ENCODE measurements around the gene UBA3.

Gene UBA3

GRCh38 chr3:69033470-69033869 is 46.7 kb downstream of the UBA3 start:
- H3K18ac ChIP-seq (ENCODE audit: low read depth in 1 of 2, low read length in 2 of 2) = no peak overlapping the region
- H3K36me3 ChIP-seq (ENCODE audit: control insufficient read depth in 1 of 2, insufficient read depth in 2 of 2, low read depth in 1 of 2, low read length in 2 of 2) = peaks cover 21 to 95% of the 10 kb centered on the region in 2 experiments
- peak overlapping the region; percentile 64 for H3K27ac ChIP-seq (ENCODE audit: low read length, poor library complexity, severe bottlenecking)
- H2AFZ ChIP-seq (ENCODE audit: low read depth, low read length) = no peak overlapping the region
- H2AK5ac ChIP-seq (ENCODE audit: low read length, severe bottlenecking) = no peak overlapping the region
- H3K9me3 ChIP-seq (ENCODE audit: control insufficient read depth, low read length) = no peaks in the 10 kb centered on the region
- peak; percentile 74 for DNase-seq
- no peak overlapping the region for H3K4ac ChIP-seq (ENCODE audit: low read depth in 1 of 2, low read length in 2 of 2)
- H3K27me3 ChIP-seq (ENCODE audit: control insufficient read depth in 1 of 2, insufficient read depth in 1 of 2, low read length in 2 of 2) = no peaks in the 10 kb centered on the region
- no peak overlapping the region for H3K14ac ChIP-seq (ENCODE audit: low read length in 2 of 2)
- peaks cover 6% of the 10 kb centered on the region for H3K79me1 ChIP-seq (replicated peaks; ENCODE audit: low read length, poor library complexity, severe bottlenecking)
- H4K8ac ChIP-seq (ENCODE audit: low read length) = no peak overlapping the region
- no peak overlapping the region for H2BK15ac ChIP-seq (ENCODE audit: low read depth, poor library complexity, severe bottlenecking)
- H3K9ac ChIP-seq (ENCODE audit: low read length) = no peak overlapping the region
- H2BK12ac ChIP-seq (ENCODE audit: low read length in 2 of 2) = no peak overlapping the region
- H3K23ac ChIP-seq (ENCODE audit: low read length in 2 of 2) = no peak overlapping the region
- no peak overlapping the region for H4K91ac ChIP-seq (ENCODE audit: low read length)
- no peaks in the 10 kb centered on the region for H3K4me1 ChIP-seq (ENCODE audit: control insufficient read depth, insufficient read depth, low read depth, low read length)
- WGBS = 80% methylated on average over 6 of the region's 7 CpGs
- no peak overlapping the region for H3K4me3 ChIP-seq (ENCODE audit: insufficient read depth in 1 of 2, low read depth in 1 of 2, low read length in 2 of 2)
- no peak overlapping the region for H3K4me2 ChIP-seq (ENCODE audit: low read length, poor library complexity, severe bottlenecking)
- H2BK5ac ChIP-seq (ENCODE audit: low read depth, low read length, poor library complexity, severe bottlenecking) = no peak overlapping the region
- H2BK120ac ChIP-seq (ENCODE audit: low read depth, low read length) = no peak overlapping the region

GRCh38 chr3:69032737-69033136 is 47.4 kb downstream of the UBA3 start:
- no peak overlapping the region for H2BK12ac ChIP-seq (ENCODE audit: low read length in 2 of 2)
- H3K4ac ChIP-seq (ENCODE audit: low read depth in 1 of 2, low read length in 2 of 2) = no peak overlapping the region
- H4K8ac ChIP-seq (ENCODE audit: low read length) = no peak overlapping the region
- H3K9ac ChIP-seq (ENCODE audit: low read length) = no peak overlapping the region
- no peaks in the 10 kb centered on the region for H3K9me3 ChIP-seq (ENCODE audit: control insufficient read depth, low read length)
- H4K91ac ChIP-seq (ENCODE audit: low read length) = no peak overlapping the region
- no peak overlapping the region for H2BK15ac ChIP-seq (ENCODE audit: low read depth, poor library complexity, severe bottlenecking)
- H3K18ac ChIP-seq (ENCODE audit: low read depth in 1 of 2, low read length in 2 of 2) = no peak overlapping the region
- no peak overlapping the region for H3K4me3 ChIP-seq (ENCODE audit: insufficient read depth in 1 of 2, low read depth in 1 of 2, low read length in 2 of 2)
- peak overlapping the region; percentile 47 for H3K27ac ChIP-seq (ENCODE audit: low read length, poor library complexity, severe bottlenecking)
- no peaks in the 10 kb centered on the region for H3K4me1 ChIP-seq (ENCODE audit: control insufficient read depth, insufficient read depth, low read depth, low read length)
- no peak overlapping the region for H2AFZ ChIP-seq (ENCODE audit: low read depth, low read length)
- no peak overlapping the region for H2AK5ac ChIP-seq (ENCODE audit: low read length, severe bottlenecking)
- no peak overlapping the region for H3K14ac ChIP-seq (ENCODE audit: low read length in 2 of 2)
- peaks cover 6% of the 10 kb centered on the region for H3K79me1 ChIP-seq (replicated peaks; ENCODE audit: low read length, poor library complexity, severe bottlenecking)
- H3K4me2 ChIP-seq (ENCODE audit: low read length, poor library complexity, severe bottlenecking) = no peak overlapping the region
- whole genome bisulfite sequencing = 95% methylated on average over 9 of the region's 9 CpGs
- no peak overlapping the region for H2BK5ac ChIP-seq (ENCODE audit: low read depth, low read length, poor library complexity, severe bottlenecking)
- H3K23ac ChIP-seq (ENCODE audit: low read length in 2 of 2) = no peak overlapping the region
- H3K36me3 ChIP-seq (ENCODE audit: control insufficient read depth in 1 of 2, insufficient read depth in 2 of 2, low read depth in 1 of 2, low read length in 2 of 2) = peaks cover 21 to 95% of the 10 kb centered on the region in 2 experiments
- no peak for DNase-seq
- no peak overlapping the region for H2BK120ac ChIP-seq (ENCODE audit: low read depth, low read length)
- no peaks in the 10 kb centered on the region for H3K27me3 ChIP-seq (ENCODE audit: control insufficient read depth in 1 of 2, insufficient read depth in 1 of 2, low read length in 2 of 2)

- no peak overlapping the region for H3K18ac ChIP-seq (ENCODE audit: low read depth in 1 of 2, low read length in 2 of 2)
- H3K9me3 ChIP-seq (ENCODE audit: control insufficient read depth, low read length) = no peaks in the 10 kb centered on the region
- no peak overlapping the region for H2BK12ac ChIP-seq (ENCODE audit: low read length in 2 of 2)
- H3K9ac ChIP-seq (ENCODE audit: low read length) = no peak overlapping the region
- H3K36me3 ChIP-seq (ENCODE audit: control insufficient read depth in 1 of 2, insufficient read depth in 2 of 2, low read depth in 1 of 2, low read length in 2 of 2) = peaks cover 18 to 98% of the 10 kb centered on the region in 2 experiments
- no peak overlapping the region for H3K4ac ChIP-seq (ENCODE audit: low read depth in 1 of 2, low read length in 2 of 2)
- WGBS = 78% methylated on average over 1 of the region's 2 CpGs
- H3K79me1 ChIP-seq (replicated peaks; ENCODE audit: low read length, poor library complexity, severe bottlenecking) = peaks cover 6% of the 10 kb centered on the region
- no peak overlapping the region for H2BK5ac ChIP-seq (ENCODE audit: low read depth, low read length, poor library complexity, severe bottlenecking)
- no peak overlapping the region for H3K27ac ChIP-seq (ENCODE audit: low read length, poor library complexity, severe bottlenecking)
- H3K4me3 ChIP-seq (ENCODE audit: insufficient read depth in 1 of 2, low read depth in 1 of 2, low read length in 2 of 2) = no peak overlapping the region
- H2BK15ac ChIP-seq (ENCODE audit: low read depth, poor library complexity, severe bottlenecking) = no peak overlapping the region
- H3K23ac ChIP-seq (ENCODE audit: low read length in 2 of 2) = no peak overlapping the region
- no peaks in the 10 kb centered on the region for H3K4me1 ChIP-seq (ENCODE audit: control insufficient read depth, insufficient read depth, low read depth, low read length)
- H3K14ac ChIP-seq (ENCODE audit: low read length in 2 of 2) = no peak overlapping the region
- H4K8ac ChIP-seq (ENCODE audit: low read length) = no peak overlapping the region
- H2AFZ ChIP-seq (ENCODE audit: low read depth, low read length) = no peak overlapping the region
- no peak overlapping the region for H2AK5ac ChIP-seq (ENCODE audit: low read length, severe bottlenecking)
- peak; percentile 16 for DNase-seq
- no peak overlapping the region for H4K91ac ChIP-seq (ENCODE audit: low read length)
- no peak overlapping the region for H2BK120ac ChIP-seq (ENCODE audit: low read depth, low read length)
- no peaks in the 10 kb centered on the region for H3K27me3 ChIP-seq (ENCODE audit: control insufficient read depth in 1 of 2, insufficient read depth in 1 of 2, low read length in 2 of 2)
- H3K4me2 ChIP-seq (ENCODE audit: low read length, poor library complexity, severe bottlenecking) = no peak overlapping the region
Observed at GRCh38 chr3:69032142-69032541, 48.0 kb downstream of the UBA3 start.

- WGBS = no CpG with 5 or more reads among the region's 1 CpG
- Histone ChIP-seq H3K4me1 (ENCODE audit: control insufficient read depth, insufficient read depth, low read depth, low read length) (no peaks in the 10 kb centered on the region), H4K91ac (ENCODE audit: low read length) (no peak overlapping the region), H3K4me3 (ENCODE audit: insufficient read depth in 1 of 2, low read depth in 1 of 2, low read length in 2 of 2) (no peak overlapping the region), H3K4me2 (ENCODE audit: low read length, poor library complexity, severe bottlenecking) (no peak overlapping the region), H3K9ac (ENCODE audit: low read length) (no peak overlapping the region), H3K27ac (ENCODE audit: low read length, poor library complexity, severe bottlenecking) (no peak overlapping the region), H3K36me3 (ENCODE audit: control insufficient read depth in 1 of 2, insufficient read depth in 2 of 2, low read depth in 1 of 2, low read length in 2 of 2) (peaks cover 18 to 96% of the 10 kb centered on the region in 2 experiments), H3K4ac (ENCODE audit: low read depth in 1 of 2, low read length in 2 of 2) (no peak overlapping the region), H3K27me3 (ENCODE audit: control insufficient read depth in 1 of 2, insufficient read depth in 1 of 2, low read length in 2 of 2) (no peaks in the 10 kb centered on the region), H3K79me1 (replicated peaks; ENCODE audit: low read length, poor library complexity, severe bottlenecking) (peaks cover 6% of the 10 kb centered on the region), H2BK5ac (ENCODE audit: low read depth, low read length, poor library complexity, severe bottlenecking) (no peak overlapping the region), H2BK15ac (ENCODE audit: low read depth, poor library complexity, severe bottlenecking) (no peak overlapping the region), H2BK120ac (ENCODE audit: low read depth, low read length) (no peak overlapping the region), H3K14ac (ENCODE audit: low read length in 2 of 2) (no peak overlapping the region), H3K23ac (ENCODE audit: low read length in 2 of 2) (no peak overlapping the region), H4K8ac (ENCODE audit: low read length) (no peak overlapping the region), H2AFZ (ENCODE audit: low read depth, low read length) (no peak overlapping the region), H2AK5ac (ENCODE audit: low read length, severe bottlenecking) (no peak overlapping the region), H2BK12ac (ENCODE audit: low read length in 2 of 2) (no peak overlapping the region), H3K9me3 (ENCODE audit: control insufficient read depth, low read length) (no peaks in the 10 kb centered on the region), H3K18ac (ENCODE audit: low read depth in 1 of 2, low read length in 2 of 2) (no peak overlapping the region)
- no peak for DNase-seq
Observed at GRCh38 chr3:69031635-69032034, 48.5 kb downstream of the UBA3 start.
